ENCODE data around the gene SIX3.

GRCh38 chr2:44947028-44947375 lies 5.5 kb downstream of the SIX3 start:
- TF ChIP-seq POLR2A (IDR thresholded peaks at IDR 0.05; ENCODE audit: low read depth, low read length) (no peak), POLR2AphosphoS5 (IDR thresholded peaks at IDR 0.05; ENCODE audit: low read depth, low read length) (no peak), SPI1 (IDR thresholded peaks at IDR 0.05; ENCODE audit: low read depth, low read length) (no peak), TAF1 (IDR thresholded peaks at IDR 0.05; ENCODE audit: low read depth, low read length) (no peak), PAX5 (IDR thresholded peaks at IDR 0.05; ENCODE audit: insufficient read depth, low read length, severe bottlenecking) (no peak), POU2F2 (IDR thresholded peaks at IDR 0.05; ENCODE audit: low read depth, low read length) (no peak)

All from GM12891 (cell line).